HG03097 (cell line): ENCODE data around the gene NAV2.

ENCODE experiments used
- ATAC-seq: cut with Tn5 transposase; IDR thresholded peaks from one replicate; pipeline ENCODE4 v1.9.1; 2021; ENCODE audit not compliant: unreplicated experiment, low FRiP score

NAV2 gene

DNA sequence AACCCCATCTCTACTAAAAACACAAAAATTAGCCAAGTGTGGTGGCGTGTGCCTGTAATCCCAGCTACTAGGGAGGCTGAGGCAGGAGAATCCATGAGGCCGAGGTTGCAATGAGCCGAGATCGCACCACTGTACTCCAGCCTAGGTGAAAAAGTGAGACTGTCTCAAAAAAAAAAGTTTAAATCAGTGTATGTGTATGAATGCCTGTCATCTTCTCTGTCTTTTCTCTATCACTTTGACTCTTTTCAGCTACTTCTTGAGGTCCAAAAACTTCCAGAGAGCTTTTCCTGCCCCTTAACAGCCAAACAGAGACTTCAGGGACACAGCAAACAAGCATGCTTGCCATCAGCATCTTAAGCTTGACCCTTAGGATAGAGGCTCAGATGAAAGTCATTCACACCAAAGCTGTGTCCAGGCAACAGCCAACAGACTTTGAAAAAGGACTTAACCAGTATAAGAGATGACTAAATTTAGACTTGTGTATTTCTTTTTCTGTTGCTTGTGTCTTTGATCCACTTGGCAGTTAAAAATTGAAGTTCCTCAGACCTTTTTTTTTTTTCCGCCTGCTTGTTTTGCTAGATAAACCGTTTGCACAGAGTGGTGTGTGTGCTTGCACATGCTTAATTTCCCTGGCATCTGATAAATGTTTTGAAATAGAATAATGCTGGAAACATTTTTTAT is 295.7 kb downstream of the NAV2 start:
- ATAC-seq = no peak

GRCh38 chr11:20008871-20009644 is 296.4 kb downstream of the NAV2 start:
- ATAC-seq = no peak

DNA sequence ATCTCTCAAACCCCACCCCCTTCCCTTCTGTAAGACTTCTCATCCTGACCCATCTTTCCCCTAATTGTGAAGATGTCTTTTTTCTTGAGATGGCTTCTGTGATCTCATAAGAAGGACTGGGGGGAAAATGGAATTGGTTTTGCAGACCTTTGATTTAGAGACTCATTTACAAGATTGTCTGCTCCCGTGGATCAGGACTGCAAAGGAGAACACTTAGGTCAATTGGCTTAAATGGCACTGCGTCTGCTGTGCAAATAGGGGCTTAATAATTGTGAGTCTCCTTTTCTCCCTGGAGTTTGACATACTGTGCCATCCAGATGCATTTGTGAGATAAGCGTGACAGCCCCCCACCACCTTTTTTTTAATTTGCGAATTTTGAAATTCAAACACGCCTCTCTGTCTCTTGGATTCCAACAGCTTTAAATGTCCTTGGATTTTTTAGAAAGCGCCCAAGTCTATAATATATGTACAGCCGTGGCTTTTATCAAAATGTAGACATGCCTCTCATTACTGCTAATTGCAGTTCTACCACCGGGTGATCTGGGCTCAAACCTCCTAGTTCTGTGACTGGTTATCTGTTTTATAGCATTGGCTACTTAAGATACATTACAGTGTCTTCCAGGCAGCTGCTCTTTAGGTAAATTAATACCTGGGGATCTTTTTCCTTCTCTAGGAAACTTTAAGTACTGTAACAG is 297.7 kb downstream of the NAV2 start:
- no peak for ATAC-seq

DNA sequence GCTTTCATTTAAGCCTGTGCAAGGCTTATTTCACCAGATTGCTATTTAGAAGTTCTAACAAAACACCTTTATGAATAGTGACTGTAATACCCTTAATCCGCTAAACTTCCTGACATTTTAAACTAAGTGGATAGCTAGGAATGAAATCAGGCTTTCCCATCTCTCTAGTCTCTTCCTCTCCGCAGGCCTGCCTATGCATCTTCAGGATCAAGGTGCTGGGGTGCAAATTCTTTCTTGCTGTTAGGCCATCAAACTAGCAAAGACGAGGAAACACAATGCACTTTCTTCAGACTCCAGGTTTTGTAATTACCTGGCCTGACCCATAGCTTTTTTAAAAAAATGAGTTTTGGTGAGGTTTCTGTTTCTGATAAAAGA is 298.2 kb downstream of the NAV2 start:
- ATAC-seq = no peak

- ATAC-seq = no peak
These were observed 298.8 kb downstream of the NAV2 start for GRCh38 chr11:20011307-20011951.

DNA sequence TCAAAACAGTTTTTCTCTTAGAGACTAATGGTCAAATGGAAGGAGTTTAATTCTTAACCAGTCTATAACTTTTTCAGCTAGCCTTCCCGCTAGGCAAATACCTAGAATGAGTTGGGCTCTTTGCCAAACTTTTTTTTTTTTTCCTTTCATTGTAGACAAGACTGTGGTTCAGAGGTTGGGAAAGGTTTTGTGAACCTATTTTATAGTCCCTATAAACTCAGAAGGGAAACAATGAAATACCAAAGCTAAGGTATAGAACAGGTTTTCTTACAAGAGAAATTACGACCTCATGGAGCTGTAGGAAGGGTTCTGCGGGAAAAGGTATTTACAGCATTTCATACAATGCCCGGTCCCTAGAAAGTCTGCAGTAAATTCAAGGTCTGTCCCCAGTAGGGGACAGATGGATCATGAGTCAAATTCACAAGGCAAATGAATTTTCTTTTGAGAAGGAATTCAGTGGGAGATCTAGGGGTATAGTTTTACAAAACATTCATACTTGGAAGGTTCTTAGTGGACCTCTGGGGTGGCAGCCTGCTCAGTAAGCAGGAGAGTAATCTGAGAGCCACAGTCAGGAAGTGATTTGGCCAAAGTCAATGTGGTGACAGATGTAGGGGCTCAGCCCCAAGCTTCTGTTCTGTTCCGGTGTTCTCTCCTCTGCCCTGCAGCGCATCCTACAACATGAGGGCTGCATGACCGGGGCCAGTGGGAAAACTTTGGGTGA is 300.9 kb downstream of the NAV2 start:
- no peak for ATAC-seq

DNA sequence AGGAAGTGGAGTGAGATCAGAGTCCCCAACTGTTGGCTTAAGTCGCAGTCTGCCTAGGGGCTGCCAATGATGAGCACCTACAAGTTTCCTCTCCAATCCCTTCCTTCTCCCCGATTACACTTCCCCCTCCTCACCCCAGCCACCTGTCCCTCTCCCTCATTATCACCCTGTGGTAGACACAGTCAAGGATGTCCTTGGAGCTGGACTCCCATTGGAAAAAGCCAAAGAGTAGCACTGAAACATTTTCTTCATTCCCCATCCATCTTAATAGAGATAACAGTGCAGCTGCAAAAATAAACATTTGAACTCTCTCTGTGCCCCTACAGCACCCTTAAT is 301.4 kb downstream of the NAV2 start:
- ATAC-seq = no peak

DNA sequence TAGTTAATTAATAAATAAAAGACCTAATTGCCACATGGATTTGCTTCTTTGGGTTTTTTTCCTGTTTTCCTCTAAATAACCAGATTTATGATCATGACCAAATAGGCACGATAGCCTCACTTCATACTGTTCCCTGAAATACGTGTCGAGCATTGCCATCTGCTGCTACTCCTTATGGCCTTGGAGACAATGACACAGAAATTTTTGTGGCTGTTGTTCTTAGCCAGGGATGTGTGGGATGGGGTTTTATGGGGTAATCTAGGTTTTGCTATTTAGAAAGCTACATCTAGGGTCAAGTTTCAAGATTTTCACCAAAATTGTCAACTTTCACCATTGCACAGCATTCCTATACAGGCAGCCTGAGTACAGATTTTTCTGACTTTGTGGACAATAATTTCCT is 302.5 kb downstream of the NAV2 start:
- no peak for ATAC-seq

DNA sequence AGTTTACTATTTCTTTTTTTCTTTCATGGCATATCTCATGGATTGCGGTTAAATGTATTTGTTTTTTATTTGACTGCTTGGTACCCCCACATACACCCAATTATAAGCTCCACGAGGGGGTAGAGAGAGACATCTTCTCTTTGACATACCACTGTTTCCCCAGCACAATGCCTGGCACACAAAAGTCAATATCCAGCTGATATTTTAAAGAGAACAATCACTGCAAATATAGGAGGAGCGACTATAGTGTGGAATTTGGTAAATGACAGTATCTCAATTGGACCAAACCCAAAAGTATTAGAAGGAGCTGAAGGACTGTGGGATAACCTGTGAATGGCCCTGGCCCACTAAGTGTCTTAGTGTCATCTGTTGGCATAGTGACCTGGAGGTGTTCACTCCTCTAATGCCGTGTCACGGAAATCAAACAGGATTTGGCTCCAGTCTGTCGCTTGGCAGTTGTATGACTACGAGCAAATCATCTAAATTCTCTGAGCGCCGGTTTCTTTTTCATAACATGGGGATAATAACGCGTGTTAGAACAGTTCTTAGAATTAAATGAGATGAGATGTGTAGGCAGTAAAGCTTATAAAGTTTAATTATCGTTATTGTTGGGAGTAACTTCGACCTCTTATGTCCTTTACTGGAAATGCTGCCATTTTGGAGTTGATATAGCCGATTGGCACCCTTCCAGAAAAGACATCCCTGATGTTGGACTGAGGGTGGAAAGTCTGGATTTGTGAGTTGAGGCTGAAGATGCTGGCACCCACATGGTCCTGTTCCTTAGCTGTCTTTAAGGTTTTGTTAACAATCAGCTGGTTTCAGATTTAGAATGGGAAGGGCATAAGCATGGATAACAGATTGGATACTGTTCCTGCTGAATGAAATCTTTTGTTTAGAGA is 303.1 kb downstream of the NAV2 start:
- ATAC-seq = no peak

- ATAC-seq = no peak
These were observed 303.9 kb downstream of the NAV2 start for GRCh38 chr11:20016526-20016925.

GRCh38 chr11:20017320-20017719 is 304.7 kb downstream of the NAV2 start:
- ATAC-seq = no peak

DNA sequence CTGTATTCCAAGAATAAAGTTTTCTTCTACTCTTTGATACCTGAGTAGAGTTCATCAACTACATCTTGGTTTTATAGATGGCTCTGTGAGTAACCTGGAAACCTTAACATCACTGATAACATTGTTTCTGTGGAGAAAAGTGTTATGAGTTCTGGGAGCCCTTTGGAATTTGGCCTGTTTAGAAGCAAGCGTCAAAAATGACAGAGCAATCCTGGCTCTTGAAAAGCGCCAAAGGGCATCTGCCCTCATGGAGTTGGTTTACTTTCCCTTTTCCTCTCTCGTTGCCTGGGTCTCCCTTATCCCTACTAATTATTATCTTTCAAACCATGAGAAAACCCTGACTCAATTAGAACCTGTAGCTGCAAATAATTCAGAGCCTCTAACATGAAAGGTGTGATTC is 307.6 kb downstream of the NAV2 start:
- no peak for ATAC-seq

- ATAC-seq = no peak
These were observed 308.1 kb downstream of the NAV2 start for GRCh38 chr11:20020716-20021115.

DNA sequence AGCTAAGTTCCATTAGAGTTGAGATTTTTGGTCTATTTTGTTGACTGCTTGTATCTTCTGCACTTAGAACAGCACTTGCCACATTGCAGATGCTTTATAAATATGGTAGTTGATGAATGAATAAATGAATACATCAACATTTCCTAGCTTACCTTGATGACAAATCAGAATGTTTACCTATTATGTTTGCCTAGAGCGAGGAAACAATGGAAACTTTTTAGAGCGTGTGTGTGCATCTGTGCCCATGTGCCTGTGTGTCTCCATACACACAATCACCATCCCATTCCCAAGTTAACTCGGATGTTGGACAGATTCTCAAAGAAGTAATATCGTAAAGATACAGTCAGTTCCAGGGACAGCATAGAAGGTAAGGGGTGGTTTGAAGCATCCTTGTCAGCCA is 308.6 kb downstream of the NAV2 start:
- ATAC-seq = no peak

GRCh38 chr11:20021771-20022362 is 309.2 kb downstream of the NAV2 start:
- no peak for ATAC-seq

GRCh38 chr11:20022363-20023081 is 309.9 kb downstream of the NAV2 start:
- no peak for ATAC-seq

GRCh38 chr11:20023082-20023426 is 310.4 kb downstream of the NAV2 start:
- ATAC-seq = no peak

DNA sequence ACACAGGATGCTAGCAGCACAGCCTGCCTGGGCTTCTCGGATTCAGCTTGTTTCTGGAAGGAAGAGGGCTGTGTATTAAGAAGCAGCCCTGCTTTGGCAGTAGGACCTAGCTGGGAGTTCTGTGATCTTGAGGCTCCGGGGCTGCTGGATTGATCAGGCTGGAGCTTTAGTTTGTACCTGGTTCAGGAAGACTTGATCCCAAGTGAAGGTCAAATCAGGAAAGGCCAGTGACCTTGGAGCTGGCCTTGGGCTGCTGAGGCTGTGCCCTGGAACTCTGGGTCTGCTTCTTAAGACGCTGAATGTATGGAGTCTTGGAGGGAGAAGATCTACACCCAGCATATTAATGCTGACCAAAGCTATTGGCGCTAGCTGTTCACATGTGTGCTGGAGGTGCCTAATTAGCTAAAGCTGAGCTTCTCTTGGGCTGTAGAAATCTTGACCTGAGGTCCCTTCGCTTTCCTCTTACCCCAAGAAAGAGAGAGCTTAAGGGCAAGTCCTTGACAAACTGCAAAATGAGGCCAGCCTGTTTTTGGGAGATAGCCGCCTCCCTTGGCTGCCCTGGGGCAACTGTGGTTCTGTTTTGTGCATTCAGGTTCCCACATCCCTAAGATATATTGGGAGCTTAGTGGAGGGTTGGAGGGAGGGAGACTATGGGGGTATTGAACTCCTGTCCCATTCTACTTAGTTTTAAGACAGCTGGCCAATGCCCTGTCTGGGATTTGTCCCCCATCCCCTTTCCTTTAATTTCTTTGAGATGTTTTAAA is 311.7 kb downstream of the NAV2 start:
- ATAC-seq = no peak
